ENCODE data around the gene PTMA. TPM values are rescaled to one million over a fixed set of nuclear protein-coding genes. Genes with fewer than 3 reads are reported as not detected.
A peak's percentile ranks its signal among the peaks of the same experiment; 100 is the strongest.

Gene PTMA
- total RNA-seq, 1 experiment from 2014 or later: 2,752 TPM

- peak in 2 of 3 experiments; percentile 58 to 66; a peak in 4 of 6 replicates for TF ChIP-seq CTCF (IDR thresholded peaks at IDR 0.05 in 2 of 3, conservative IDR thresholded peaks at IDR 0.05 in 1 of 3; ENCODE audit: borderline replicate concordance in 1 of 3, insufficient read depth in 1 of 3, low read depth in 2 of 3, low read length in 2 of 3)
- peak; percentile 68 for TF ChIP-seq POLR2A (IDR thresholded peaks at IDR 0.05; ENCODE audit: borderline replicate concordance, extremely low read depth, insufficient read depth, insufficient read length)
- no peak for TF ChIP-seq RAD21 (IDR thresholded peaks at IDR 0.05; ENCODE audit: low read depth)
- no peak for TF ChIP-seq REST (IDR thresholded peaks at IDR 0.05; ENCODE audit: low read depth)
- no peak for TF ChIP-seq JUND (IDR thresholded peaks at IDR 0.05)
- peak; percentile 63; the same call in 1 of the 2 replicates for TF ChIP-seq ZFX (IDR thresholded peaks at IDR 0.05)
- TF ChIP-seq CEBPB (IDR thresholded peaks at IDR 0.05; ENCODE audit: low read depth): no peak
- no peak for TF ChIP-seq EZH2phosphoT487 (IDR thresholded peaks at IDR 0.05; ENCODE audit: borderline replicate concordance)
- peak; percentile 23 for ATAC-seq
- Histone ChIP-seq H4K20me1 (ENCODE audit: insufficient read depth) (no peaks in the 10 kb centered on the region), H3K79me2 (ENCODE audit: insufficient read depth, low read length) (peaks cover 5% of the 10 kb centered on the region; the same call in 1 of the 2 replicates), H2AFZ (ENCODE audit: low read depth, low read length, poor library complexity, severe bottlenecking) (peak overlapping the region; percentile 35), H3K27ac (ENCODE audit: low read depth, low read length) (peak overlapping the region; percentile 73), H3K9me3 (ENCODE audit: control insufficient read depth in 1 of 2, insufficient read depth in 1 of 2, low read depth in 1 of 2, low read length in 2 of 2) (no peaks in the 10 kb centered on the region), H3K4me2 (ENCODE audit: low read length) (peak overlapping the region; percentile 56), H3K27me3 (ENCODE audit: insufficient read depth, low read length) (no peaks in the 10 kb centered on the region), H3K4me3 (replicated peaks in 1 of 2; ENCODE audit: low read depth in 1 of 2, low read length in 2 of 2) (peak overlapping the region; percentile 14 to 20; a peak in 2 of 4 replicates), H3K9me2 (ENCODE audit: insufficient read depth) (no peaks in the 10 kb centered on the region), H3K4me1 (ENCODE audit: control insufficient read depth in 1 of 2, insufficient read depth in 2 of 2, low read length in 2 of 2) (peaks cover 29 to 48% of the 10 kb centered on the region in 2 experiments), H3K9ac (ENCODE audit: low read length) (peak overlapping the region; percentile 23), H3K36me3 (ENCODE audit: control insufficient read depth in 1 of 2, insufficient read depth in 2 of 2, low read length in 2 of 2) (no peaks in the 10 kb centered on the region)
- BruUV-seq (replicated peaks): no TSS peak
- POLR2A ChIA-PET: interaction anchor here (1.0 to 2.3 kb wide), 7 partner anchors 11 to 72 kb away, joined by 3 to 10 read pairs (median 4); no protein-coding TSS in a partner anchor
- no peak for DNase-seq (ENCODE audit: low read depth, low spot score)
- CTCF ChIA-PET: interaction anchor here (1.0 to 4.9 kb wide), 8 partner anchors 8 to 74 kb away, joined by 4 to 41 read pairs (median 8); no protein-coding TSS in a partner anchor
- intact Hi-C loops (cut with micrococcal nuclease): no loop called here
- RAD21 ChIA-PET (ENCODE audit: low non-redundant PET in 1 of 2, low total read pairs in 2 of 2, uncharacterized antibody in 2 of 2, unreplicated experiment in 2 of 2): no interaction called here
These were observed 22.8 kb upstream of the PTMA start for GRCh38 chr2:231685349-231686191.
